Liver (tissue), 9 donors: Measurements from ENCODE around the gene SEPTIN8. TPM values are rescaled to one million over a fixed set of nuclear protein-coding genes. Genes with fewer than 3 reads are reported as not detected.

ENCODE experiments used
- DNase-seq: peaks from one replicate; pipeline ENCODE4 v3.0.0-alpha.2; 2017; ENCODE audit warnings: low spot score
- H3K27ac ChIP-seq, 2 donors: one replicate each; pipeline ENCODE4 v1.7.0; 2013; ENCODE audit warnings: inconsistent platforms in 2 of 2, low read length in 2 of 2, control low read depth in 1 of 2, low read depth in 1 of 2, mild to moderate bottlenecking in 1 of 2
- H3K27me3 ChIP-seq, 4 donors: one replicate each; pipeline versions ENCODE4 v1.6.1 to v1.7.0; 2013; ENCODE audit warnings: low read length in 3 of 4, inconsistent platforms in 1 of 4, mild to moderate bottlenecking in 1 of 4, moderate library complexity in 1 of 4; ENCODE audit not compliant: control insufficient read depth in 4 of 4, insufficient read depth in 4 of 4
- H3K36me3 ChIP-seq, 4 donors: one replicate each; pipeline versions ENCODE4 v1.6.1 to v1.7.0; 2013; ENCODE audit warnings: low read length in 3 of 4, mild to moderate bottlenecking in 3 of 4, low read depth in 1 of 4, moderate library complexity in 1 of 4; ENCODE audit not compliant: control insufficient read depth in 4 of 4, insufficient read depth in 3 of 4
- H3K4me1 ChIP-seq, 4 donors: one replicate each; pipeline versions ENCODE4 v1.6.1 to v1.7.0; 2013; ENCODE audit warnings: low read length in 3 of 4, mild to moderate bottlenecking in 3 of 4, moderate library complexity in 1 of 4; ENCODE audit not compliant: control insufficient read depth in 4 of 4, insufficient read depth in 4 of 4
- H3K4me3 ChIP-seq, 3 donors: one replicate each; pipeline versions ENCODE4 v1.6.1 to v1.7.0; 2013; ENCODE audit warnings: low read length in 3 of 3, control low read depth in 1 of 3, low read depth in 1 of 3, mild to moderate bottlenecking in 1 of 3
- H3K9ac ChIP-seq, 2 donors: one replicate each; pipeline ENCODE4 v1.7.0; 2013; ENCODE audit warnings: low read length in 2 of 2, mild to moderate bottlenecking in 2 of 2, moderate library complexity in 2 of 2, control low read depth in 1 of 2, low read depth in 1 of 2
- H3K9me3 ChIP-seq, 4 donors: one replicate each; pipeline versions ENCODE4 v1.6.1 to v1.7.0; 2013; ENCODE audit warnings: low read length in 3 of 4; ENCODE audit not compliant: control insufficient read depth in 4 of 4
- EGR1 ChIP-seq, 2 donors: IDR thresholded peaks; 2 replicates each; pipeline ENCODE4 v1.6.1; 2016 to 2018; ENCODE audit warnings: antibody characterized with exemption in 2 of 2, low read depth in 2 of 2
- FOXA2 ChIP-seq: IDR thresholded peaks from 2 replicates; pipeline ENCODE4 v1.6.1; 2016; ENCODE audit warnings: antibody characterized with exemption
- GABPA ChIP-seq, 2 donors: IDR thresholded peaks in 1 of 2; conservative IDR thresholded peaks in 1 of 2; 2 replicates each; pipeline ENCODE4 v1.6.1; 2016; ENCODE audit warnings: antibody characterized with exemption in 2 of 2, mild to moderate bottlenecking in 1 of 2, moderate library complexity in 1 of 2
- HNF4G ChIP-seq: IDR thresholded peaks from 2 replicates; pipeline ENCODE4 v1.6.1; 2016; ENCODE audit warnings: antibody characterized with exemption
- JUND ChIP-seq, 2 donors: IDR thresholded peaks; 2 replicates each; pipeline ENCODE4 v1.6.1; 2016; ENCODE audit warnings: antibody characterized with exemption in 2 of 2
- MAX ChIP-seq: IDR thresholded peaks from 2 replicates; pipeline ENCODE4 v1.6.1; 2016; ENCODE audit warnings: antibody characterized with exemption
- NR2F2 ChIP-seq: IDR thresholded peaks from 2 replicates; pipeline ENCODE4 v1.6.1; 2016; ENCODE audit warnings: antibody characterized with exemption
- RAD21 ChIP-seq, 2 donors: IDR thresholded peaks; 2 replicates each; pipeline ENCODE4 v1.6.1; 2016; ENCODE audit warnings: antibody characterized with exemption in 2 of 2, mild to moderate bottlenecking in 2 of 2
- WGBS: extraction: QIAGEN DNeasy Blood & Tissue Kit; methylation state at CpG from one replicate; pipeline ENCODE4 v1.1.7; 2013; 5-methylcytosine and 5-hydroxymethylcytosine counted together
- polyA plus RNA-seq, 2 donors: library from polyadenylated mRNA; stranded (reverse) in 1 of 2; unstranded in 1 of 2; fragments of 200-250 nt in 1 of 2; fragments of >200 nt in 1 of 2; fragmentation: Nextera tagmentation in 1 of 2; extraction: Ambion mirVana in 1 of 2; gene quantifications; one replicate each; pipeline versions ENCODE4 v1.2.1 to v1.2.3, GENCODE V29; 2013 to 2015
- total RNA-seq, 2 donors: library from RNA; depleted of rRNA; stranded (reverse); fragments of >200 nt; gene quantifications; one replicate each; pipeline ENCODE4 v1.2.3, GENCODE V29; 2014
- TF ChIP-seq, protein P1 (sequence below): IDR thresholded peaks from 2 replicates; pipeline ENCODE4 v1.6.1; 2016; ENCODE audit warnings: antibody characterized with exemption
- TF ChIP-seq, protein P2 (sequence below): IDR thresholded peaks from 2 replicates; pipeline ENCODE4 v1.6.1; 2016; ENCODE audit warnings: antibody characterized with exemption
- TF ChIP-seq, protein P3 (sequence below): IDR thresholded peaks from 2 replicates; pipeline ENCODE4 v1.6.1; 2016; ENCODE audit warnings: antibody characterized with exemption, mild to moderate bottlenecking
- TF ChIP-seq, protein P4 (sequence below): fragments of 150-350 bp; IDR thresholded peaks from 2 replicates; pipeline ENCODE4 v1.5.1; 2017; ENCODE audit warnings: improper control_type of control experiment, low read depth, low read length; ENCODE audit not compliant: missing input control
- donor health status: healthy.
- donor health status: healthy.
- donor health status: healthy.
- donor health status: healthy.
- donor health status: healthy.

The SEPTIN8 gene
- total and polyA plus RNA-seq, 4 donors = 4.7 to 16.5 (median 9.8) TPM

GRCh38 chr5:132825834-132826391, 48.9 kb upstream of the SEPTIN8 start (continued):
- no peak for TF ChIP-seq JUND (IDR thresholded peaks at IDR 0.05)
- TF ChIP-seq MAX = no peak

GRCh38 chr5:132825033-132825833, 48.2 kb upstream of the SEPTIN8 start:
- DNase-seq = no peak
- Histone ChIP-seq H3K27ac (no peak overlapping the region), H3K4me1 (peaks cover 2 to 37% (median 27%) of the 10 kb centered on the region in 4 donors), H3K4me3 (peak overlapping the region in 1 of 3 donors; percentile 12), H3K36me3 (peaks cover 11 to 22% (median 18%) of the 10 kb centered on the region in 4 donors), H3K9ac (no peak overlapping the region), H3K27me3 (no peaks in the 10 kb centered on the region), H3K9me3 (no peaks in the 10 kb centered on the region)
- 80% methylated on average over 71 of the region's 71 CpGs for WGBS
- TF ChIP-seq, protein P1, sequence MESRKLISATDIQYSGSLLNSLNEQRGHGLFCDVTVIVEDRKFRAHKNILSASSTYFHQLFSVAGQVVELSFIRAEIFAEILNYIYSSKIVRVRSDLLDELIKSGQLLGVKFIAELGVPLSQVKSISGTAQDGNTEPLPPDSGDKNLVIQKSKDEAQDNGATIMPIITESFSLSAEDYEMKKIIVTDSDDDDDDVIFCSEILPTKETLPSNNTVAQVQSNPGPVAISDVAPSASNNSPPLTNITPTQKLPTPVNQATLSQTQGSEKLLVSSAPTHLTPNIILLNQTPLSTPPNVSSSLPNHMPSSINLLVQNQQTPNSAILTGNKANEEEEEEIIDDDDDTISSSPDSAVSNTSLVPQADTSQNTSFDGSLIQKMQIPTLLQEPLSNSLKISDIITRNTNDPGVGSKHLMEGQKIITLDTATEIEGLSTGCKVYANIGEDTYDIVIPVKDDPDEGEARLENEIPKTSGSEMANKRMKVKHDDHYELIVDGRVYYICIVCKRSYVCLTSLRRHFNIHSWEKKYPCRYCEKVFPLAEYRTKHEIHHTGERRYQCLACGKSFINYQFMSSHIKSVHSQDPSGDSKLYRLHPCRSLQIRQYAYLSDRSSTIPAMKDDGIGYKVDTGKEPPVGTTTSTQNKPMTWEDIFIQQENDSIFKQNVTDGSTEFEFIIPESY = no peak
- TF ChIP-seq JUND (IDR thresholded peaks at IDR 0.05) = no peak
- no peak for TF ChIP-seq NR2F2
- TF ChIP-seq EGR1 (IDR thresholded peaks at IDR 0.05; ENCODE audit: low read depth in 2 of 2) = no peak
- TF ChIP-seq, protein P2, sequence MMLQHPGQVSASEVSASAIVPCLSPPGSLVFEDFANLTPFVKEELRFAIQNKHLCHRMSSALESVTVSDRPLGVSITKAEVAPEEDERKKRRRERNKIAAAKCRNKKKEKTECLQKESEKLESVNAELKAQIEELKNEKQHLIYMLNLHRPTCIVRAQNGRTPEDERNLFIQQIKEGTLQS = no peak
- TF ChIP-seq FOXA2 = no peak
- TF ChIP-seq GABPA (IDR thresholded peaks at IDR 0.05 in 1 of 2, conservative IDR thresholded peaks at IDR 0.05 in 1 of 2) = no peak
- TF ChIP-seq, protein P3, sequence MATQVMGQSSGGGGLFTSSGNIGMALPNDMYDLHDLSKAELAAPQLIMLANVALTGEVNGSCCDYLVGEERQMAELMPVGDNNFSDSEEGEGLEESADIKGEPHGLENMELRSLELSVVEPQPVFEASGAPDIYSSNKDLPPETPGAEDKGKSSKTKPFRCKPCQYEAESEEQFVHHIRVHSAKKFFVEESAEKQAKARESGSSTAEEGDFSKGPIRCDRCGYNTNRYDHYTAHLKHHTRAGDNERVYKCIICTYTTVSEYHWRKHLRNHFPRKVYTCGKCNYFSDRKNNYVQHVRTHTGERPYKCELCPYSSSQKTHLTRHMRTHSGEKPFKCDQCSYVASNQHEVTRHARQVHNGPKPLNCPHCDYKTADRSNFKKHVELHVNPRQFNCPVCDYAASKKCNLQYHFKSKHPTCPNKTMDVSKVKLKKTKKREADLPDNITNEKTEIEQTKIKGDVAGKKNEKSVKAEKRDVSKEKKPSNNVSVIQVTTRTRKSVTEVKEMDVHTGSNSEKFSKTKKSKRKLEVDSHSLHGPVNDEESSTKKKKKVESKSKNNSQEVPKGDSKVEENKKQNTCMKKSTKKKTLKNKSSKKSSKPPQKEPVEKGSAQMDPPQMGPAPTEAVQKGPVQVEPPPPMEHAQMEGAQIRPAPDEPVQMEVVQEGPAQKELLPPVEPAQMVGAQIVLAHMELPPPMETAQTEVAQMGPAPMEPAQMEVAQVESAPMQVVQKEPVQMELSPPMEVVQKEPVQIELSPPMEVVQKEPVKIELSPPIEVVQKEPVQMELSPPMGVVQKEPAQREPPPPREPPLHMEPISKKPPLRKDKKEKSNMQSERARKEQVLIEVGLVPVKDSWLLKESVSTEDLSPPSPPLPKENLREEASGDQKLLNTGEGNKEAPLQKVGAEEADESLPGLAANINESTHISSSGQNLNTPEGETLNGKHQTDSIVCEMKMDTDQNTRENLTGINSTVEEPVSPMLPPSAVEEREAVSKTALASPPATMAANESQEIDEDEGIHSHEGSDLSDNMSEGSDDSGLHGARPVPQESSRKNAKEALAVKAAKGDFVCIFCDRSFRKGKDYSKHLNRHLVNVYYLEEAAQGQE = no peak
- TF ChIP-seq, protein P4, sequence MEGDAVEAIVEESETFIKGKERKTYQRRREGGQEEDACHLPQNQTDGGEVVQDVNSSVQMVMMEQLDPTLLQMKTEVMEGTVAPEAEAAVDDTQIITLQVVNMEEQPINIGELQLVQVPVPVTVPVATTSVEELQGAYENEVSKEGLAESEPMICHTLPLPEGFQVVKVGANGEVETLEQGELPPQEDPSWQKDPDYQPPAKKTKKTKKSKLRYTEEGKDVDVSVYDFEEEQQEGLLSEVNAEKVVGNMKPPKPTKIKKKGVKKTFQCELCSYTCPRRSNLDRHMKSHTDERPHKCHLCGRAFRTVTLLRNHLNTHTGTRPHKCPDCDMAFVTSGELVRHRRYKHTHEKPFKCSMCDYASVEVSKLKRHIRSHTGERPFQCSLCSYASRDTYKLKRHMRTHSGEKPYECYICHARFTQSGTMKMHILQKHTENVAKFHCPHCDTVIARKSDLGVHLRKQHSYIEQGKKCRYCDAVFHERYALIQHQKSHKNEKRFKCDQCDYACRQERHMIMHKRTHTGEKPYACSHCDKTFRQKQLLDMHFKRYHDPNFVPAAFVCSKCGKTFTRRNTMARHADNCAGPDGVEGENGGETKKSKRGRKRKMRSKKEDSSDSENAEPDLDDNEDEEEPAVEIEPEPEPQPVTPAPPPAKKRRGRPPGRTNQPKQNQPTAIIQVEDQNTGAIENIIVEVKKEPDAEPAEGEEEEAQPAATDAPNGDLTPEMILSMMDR = no peak
- TF ChIP-seq HNF4G = no peak
- TF ChIP-seq RAD21 (IDR thresholded peaks at IDR 0.05) = no peak
